ENCODE results near the gene BRD4.

GRCh38 chr19:15285896-15286591 lies 46.3 kb downstream of the BRD4 start:
- TF ChIP-seq EZH2 (IDR thresholded peaks at IDR 0.05) (no peak), POLR2AphosphoS5 (IDR thresholded peaks at IDR 0.05; ENCODE audit: borderline replicate concordance, low read depth, low read length) (no peak)
